ENCODE results near the gene GAS2L1. TPM values are rescaled to one million over a fixed set of nuclear protein-coding genes. Genes with fewer than 3 reads are reported as not detected.
A peak's percentile ranks its signal among the peaks of the same experiment; 100 is the strongest.

GAS2L1 gene
- total RNA-seq, 1 experiment from 2014 or later = 29.4 TPM

DNA sequence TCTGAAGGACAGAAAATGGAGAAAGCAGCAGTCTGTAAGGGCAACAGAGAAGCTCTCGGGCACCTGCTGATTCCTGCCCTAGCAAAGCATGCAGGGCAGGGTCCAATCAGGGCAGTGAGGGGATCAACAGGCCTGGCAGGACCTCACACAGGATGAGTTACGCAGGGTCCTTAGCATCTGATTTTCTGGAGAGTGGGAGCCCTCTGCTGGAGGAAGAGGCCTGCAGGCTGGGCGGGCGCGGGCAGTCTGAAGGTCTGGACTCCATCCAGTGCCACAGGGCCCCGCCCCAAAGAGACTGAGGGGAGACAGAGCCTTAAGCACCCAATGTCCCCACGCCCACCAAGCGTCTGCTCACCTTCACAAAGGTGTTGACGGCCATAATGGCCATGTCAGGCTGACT, 53.0 kb downstream of the GAS2L1 start:
- RAD21 ChIA-PET (ENCODE audit: low non-redundant PET in 1 of 2, low total read pairs in 2 of 2, uncharacterized antibody in 2 of 2, unreplicated experiment in 2 of 2) = no interaction called here
- peak; percentile 97 for ATAC-seq
- intact Hi-C loops (cut with micrococcal nuclease) = loop anchor here (1.0 to 5.0 kb wide), 2 partner anchors 53 to 152 kb away; partner anchors contain the start of genes EMID1 and GAS2L1
- BruUV-seq (replicated peaks) = no TSS peak
- Histone ChIP-seq H4K20me1 (ENCODE audit: insufficient read depth) (no peaks in the 10 kb centered on the region), H3K79me2 (ENCODE audit: insufficient read depth, low read length) (no peaks in the 10 kb centered on the region), H3K4me1 (ENCODE audit: control insufficient read depth in 1 of 2, insufficient read depth in 2 of 2, low read length in 2 of 2) (peaks cover 5 to 6% of the 10 kb centered on the region in 2 experiments; a peak in 3 of 4 replicates), H3K4me3 (replicated peaks in 1 of 2; ENCODE audit: low read depth in 1 of 2, low read length in 2 of 2) (no peak overlapping the region), H3K36me3 (ENCODE audit: control insufficient read depth in 1 of 2, insufficient read depth in 2 of 2, low read length in 2 of 2) (peaks cover 8 to 20% of the 10 kb centered on the region in 2 experiments; a peak in 3 of 4 replicates), H3K27ac (ENCODE audit: low read depth, low read length) (no peak overlapping the region), H3K27me3 (ENCODE audit: insufficient read depth, low read length) (no peaks in the 10 kb centered on the region), H3K9ac (ENCODE audit: low read length) (no peak overlapping the region), H3K4me2 (ENCODE audit: low read length) (peak overlapping the region; percentile 14; the same call in 1 of the 2 replicates), H2AFZ (ENCODE audit: low read depth, low read length, poor library complexity, severe bottlenecking) (no peak overlapping the region), H3K9me3 (ENCODE audit: control insufficient read depth in 1 of 2, insufficient read depth in 1 of 2, low read depth in 1 of 2, low read length in 2 of 2) (no peaks in the 10 kb centered on the region), H3K9me2 (ENCODE audit: insufficient read depth) (no peaks in the 10 kb centered on the region)
- CTCF ChIA-PET = interaction anchor here (1.4 kb wide), 1 partner anchor 16 kb away, joined by 3 read pairs; no protein-coding TSS in a partner anchor
- POLR2A ChIA-PET = no interaction called here
- TF ChIP-seq, protein P1, sequence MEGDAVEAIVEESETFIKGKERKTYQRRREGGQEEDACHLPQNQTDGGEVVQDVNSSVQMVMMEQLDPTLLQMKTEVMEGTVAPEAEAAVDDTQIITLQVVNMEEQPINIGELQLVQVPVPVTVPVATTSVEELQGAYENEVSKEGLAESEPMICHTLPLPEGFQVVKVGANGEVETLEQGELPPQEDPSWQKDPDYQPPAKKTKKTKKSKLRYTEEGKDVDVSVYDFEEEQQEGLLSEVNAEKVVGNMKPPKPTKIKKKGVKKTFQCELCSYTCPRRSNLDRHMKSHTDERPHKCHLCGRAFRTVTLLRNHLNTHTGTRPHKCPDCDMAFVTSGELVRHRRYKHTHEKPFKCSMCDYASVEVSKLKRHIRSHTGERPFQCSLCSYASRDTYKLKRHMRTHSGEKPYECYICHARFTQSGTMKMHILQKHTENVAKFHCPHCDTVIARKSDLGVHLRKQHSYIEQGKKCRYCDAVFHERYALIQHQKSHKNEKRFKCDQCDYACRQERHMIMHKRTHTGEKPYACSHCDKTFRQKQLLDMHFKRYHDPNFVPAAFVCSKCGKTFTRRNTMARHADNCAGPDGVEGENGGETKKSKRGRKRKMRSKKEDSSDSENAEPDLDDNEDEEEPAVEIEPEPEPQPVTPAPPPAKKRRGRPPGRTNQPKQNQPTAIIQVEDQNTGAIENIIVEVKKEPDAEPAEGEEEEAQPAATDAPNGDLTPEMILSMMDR (IDR thresholded peaks at IDR 0.05 in 2 of 3, conservative IDR thresholded peaks at IDR 0.05 in 1 of 3; ENCODE audit: borderline replicate concordance in 1 of 3, insufficient read depth in 1 of 3, low read depth in 2 of 3, low read length in 2 of 3) = peak; percentile 60 to 77 (median 66); a peak in 5 of 6 replicates
- TF ChIP-seq SIN3A (IDR thresholded peaks at IDR 0.05; ENCODE audit: low read depth) = no peak
- TF ChIP-seq EGR1 (IDR thresholded peaks at IDR 0.05; ENCODE audit: low read depth) = no peak
- peak; percentile 79 for TF ChIP-seq RAD21 (IDR thresholded peaks at IDR 0.05; ENCODE audit: low read depth)
- DNase-seq (ENCODE audit: low read depth, low spot score) = peak; percentile 16

Small RNA genes lying within 50 kb of the gene (microRNA-seq; reads per million reads assigned to microRNA genes)
- gene MIR3653 (ENCODE audit: borderline number of aligned reads) = 4.0 reads per million, percentile 4 among the genes with 10 or more reads in this experiment

Other genes with a start within 250 kb of the GAS2L1 start
- not detected for gene C22orf31, start 244.8 kb upstream of the GAS2L1 start, total RNA-seq (2021; ENCODE audit: unreplicated experiment)
- 31.9 TPM for gene KREMEN1, start 233.6 kb upstream of the GAS2L1 start, total RNA-seq (2021; ENCODE audit: unreplicated experiment)
- 9.6 TPM for gene EMID1, start 100.8 kb upstream of the GAS2L1 start, total RNA-seq (2021; ENCODE audit: unreplicated experiment)
- gene RHBDD3, start 38.7 kb upstream of the GAS2L1 start, total RNA-seq (2021; ENCODE audit: unreplicated experiment) = 30.2 TPM
- gene EWSR1, start 38.4 kb upstream of the GAS2L1 start, total RNA-seq (2021; ENCODE audit: unreplicated experiment) = 335 TPM
- 0.96 TPM for gene RASL10A, start 9.0 kb downstream of the GAS2L1 start, total RNA-seq (2021; ENCODE audit: unreplicated experiment)
- gene AP1B1, start 81.9 kb downstream of the GAS2L1 start, total RNA-seq (2021; ENCODE audit: unreplicated experiment) = 60.4 TPM
- not detected for gene RFPL1, start 131.9 kb downstream of the GAS2L1 start, total RNA-seq (2021; ENCODE audit: unreplicated experiment)
- not detected for gene NEFH, start 173.6 kb downstream of the GAS2L1 start, total RNA-seq (2021; ENCODE audit: unreplicated experiment)
- gene THOC5, start 247.1 kb downstream of the GAS2L1 start, total RNA-seq (2021; ENCODE audit: unreplicated experiment) = 80.6 TPM